Smooth muscle cell of the brain vasculature (primary cell): Measurements from ENCODE around the gene ZNF608.

Source experiments
- DNase-seq: peaks from one replicate; pipeline ENCODE4 v3.0.0-alpha.2; 2012; ENCODE audit warnings: low read depth, low spot score

Gene ZNF608, protein sequence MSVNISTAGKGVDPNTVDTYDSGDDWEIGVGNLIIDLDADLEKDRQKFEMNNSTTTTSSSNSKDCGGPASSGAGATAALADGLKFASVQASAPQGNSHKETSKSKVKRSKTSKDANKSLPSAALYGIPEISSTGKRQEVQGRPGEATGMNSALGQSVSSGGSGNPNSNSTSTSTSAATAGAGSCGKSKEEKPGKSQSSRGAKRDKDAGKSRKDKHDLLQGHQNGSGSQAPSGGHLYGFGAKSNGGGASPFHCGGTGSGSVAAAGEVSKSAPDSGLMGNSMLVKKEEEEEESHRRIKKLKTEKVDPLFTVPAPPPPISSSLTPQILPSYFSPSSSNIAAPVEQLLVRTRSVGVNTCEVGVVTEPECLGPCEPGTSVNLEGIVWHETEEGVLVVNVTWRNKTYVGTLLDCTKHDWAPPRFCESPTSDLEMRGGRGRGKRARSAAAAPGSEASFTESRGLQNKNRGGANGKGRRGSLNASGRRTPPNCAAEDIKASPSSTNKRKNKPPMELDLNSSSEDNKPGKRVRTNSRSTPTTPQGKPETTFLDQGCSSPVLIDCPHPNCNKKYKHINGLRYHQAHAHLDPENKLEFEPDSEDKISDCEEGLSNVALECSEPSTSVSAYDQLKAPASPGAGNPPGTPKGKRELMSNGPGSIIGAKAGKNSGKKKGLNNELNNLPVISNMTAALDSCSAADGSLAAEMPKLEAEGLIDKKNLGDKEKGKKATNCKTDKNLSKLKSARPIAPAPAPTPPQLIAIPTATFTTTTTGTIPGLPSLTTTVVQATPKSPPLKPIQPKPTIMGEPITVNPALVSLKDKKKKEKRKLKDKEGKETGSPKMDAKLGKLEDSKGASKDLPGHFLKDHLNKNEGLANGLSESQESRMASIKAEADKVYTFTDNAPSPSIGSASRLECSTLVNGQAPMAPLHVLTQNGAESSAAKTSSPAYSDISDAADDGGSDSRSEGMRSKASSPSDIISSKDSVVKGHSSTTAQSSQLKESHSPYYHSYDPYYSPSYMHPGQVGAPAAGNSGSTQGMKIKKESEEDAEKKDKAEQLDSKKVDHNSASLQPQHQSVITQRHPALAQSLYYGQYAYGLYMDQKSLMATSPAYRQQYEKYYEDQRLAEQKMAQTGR (N-terminal part only)

DNA sequence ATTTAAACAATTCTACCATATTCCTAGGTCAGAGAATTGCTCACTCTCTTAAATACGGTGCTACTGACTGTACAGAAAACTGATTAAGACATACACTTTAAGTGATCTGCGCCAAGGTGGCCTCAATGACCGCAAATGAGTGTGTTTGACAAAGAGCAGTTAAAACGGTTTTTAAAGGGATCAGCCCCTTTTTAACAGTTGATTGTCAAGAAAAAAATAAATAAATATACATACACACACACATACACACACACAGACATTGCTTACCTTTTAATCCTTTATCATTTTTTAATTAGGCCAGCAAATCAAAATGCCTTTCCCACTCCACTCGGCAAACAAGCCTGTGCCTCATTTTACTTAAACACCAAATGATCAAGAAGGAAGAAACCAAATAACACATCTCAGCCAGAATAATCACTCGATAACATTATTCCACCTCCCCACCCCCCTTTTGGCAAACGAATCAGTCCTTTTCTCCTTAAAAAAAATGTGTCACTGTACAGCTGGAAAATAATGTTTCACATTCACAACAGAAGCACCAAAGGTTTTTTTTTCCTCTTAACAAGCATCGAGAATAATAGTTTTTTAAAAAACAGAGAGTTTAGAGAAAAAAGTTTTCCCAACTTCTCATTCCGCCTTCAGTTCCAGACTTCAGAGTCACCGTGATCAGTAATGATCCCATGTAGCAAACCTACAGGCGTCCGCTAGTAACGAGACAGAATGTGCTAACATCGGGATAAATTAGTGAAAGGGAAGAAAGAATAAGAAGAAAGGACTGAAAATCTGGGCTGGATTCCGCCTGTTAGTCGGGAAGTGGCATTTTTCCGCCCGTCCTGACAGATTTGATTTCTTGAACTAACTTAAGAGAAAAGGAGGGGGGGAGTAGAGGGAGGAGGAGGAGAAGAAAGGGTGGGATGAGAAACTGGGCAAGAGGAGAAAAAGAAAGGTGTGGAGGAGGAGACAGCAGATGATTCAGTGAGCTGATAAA is at the start of gene ZNF608:
Gene ZNF608 (minus strand): TSS at position 712 of the 988 bp plus-strand sequence. CDS start 1,650 bp downstream, outside the sequence.
- no peak for DNase-seq

GRCh38 chr5:124795829-124796228 is 49.4 kb upstream of the ZNF608 start:
- no peak for DNase-seq

DNA sequence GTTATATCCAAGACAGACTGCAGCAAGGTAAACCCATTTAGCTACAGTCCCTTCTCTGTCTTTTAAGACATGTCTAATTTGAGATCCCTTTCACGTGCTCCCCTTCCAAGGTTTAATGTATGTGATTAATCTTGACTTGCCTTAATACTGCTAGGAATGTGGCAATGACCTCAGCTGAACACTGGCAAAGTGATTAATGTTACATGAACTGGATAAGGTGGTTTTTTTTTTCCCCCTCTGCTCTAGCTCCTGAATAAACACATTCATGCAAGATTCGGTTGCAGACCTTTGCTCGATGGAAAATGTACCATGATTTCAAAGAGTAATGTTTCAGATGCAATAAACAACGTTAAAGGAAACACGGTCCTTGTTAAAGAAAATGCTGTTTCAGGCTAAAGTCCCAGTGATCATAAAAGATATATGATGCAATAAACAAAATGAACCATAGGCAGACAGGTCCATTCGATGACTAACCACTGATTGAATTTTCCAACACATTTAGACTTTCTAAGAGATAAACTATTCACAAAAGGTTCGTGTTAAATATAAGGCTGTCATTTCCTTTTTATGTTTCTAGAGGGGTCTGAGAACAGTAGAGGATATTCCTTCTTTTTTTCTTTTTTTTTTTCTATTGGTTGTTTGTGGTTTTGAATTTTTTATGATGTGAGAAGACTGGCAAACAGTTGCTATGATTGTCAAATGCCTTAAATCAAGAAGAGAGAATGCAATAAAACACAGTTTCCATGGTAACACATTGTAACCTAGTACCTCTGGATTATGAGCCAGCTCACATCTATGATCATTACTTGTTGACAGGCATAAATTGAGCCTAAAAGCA is 44.7 kb upstream of the ZNF608 start:
- no peak for DNase-seq

GRCh38 chr5:124790301-124790894 is 44.0 kb upstream of the ZNF608 start:
- DNase-seq: no peak

GRCh38 chr5:124789104-124789605 is 42.7 kb upstream of the ZNF608 start:
- DNase-seq: no peak

GRCh38 chr5:124783794-124784193 is 37.4 kb upstream of the ZNF608 start:
- no peak for DNase-seq

DNA sequence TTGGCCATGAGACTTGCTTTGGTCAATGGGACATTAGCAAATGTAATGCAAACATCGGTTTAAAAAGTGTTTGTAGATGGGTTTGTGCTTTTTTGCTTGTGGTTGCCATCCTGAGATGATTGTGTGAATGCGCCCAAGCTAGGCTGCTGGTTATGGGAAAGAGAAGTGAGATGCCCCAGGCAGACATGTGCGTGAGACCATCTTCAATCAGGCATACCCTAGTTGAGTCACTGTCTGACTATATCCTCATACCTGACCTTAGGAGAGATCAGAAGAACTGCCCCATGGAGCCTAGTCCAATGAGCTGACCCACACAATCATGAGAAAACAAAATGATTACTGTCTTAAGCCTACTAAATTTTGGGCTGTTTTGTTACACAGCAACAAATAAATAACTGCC is 36.8 kb upstream of the ZNF608 start:
- DNase-seq: no peak

DNA sequence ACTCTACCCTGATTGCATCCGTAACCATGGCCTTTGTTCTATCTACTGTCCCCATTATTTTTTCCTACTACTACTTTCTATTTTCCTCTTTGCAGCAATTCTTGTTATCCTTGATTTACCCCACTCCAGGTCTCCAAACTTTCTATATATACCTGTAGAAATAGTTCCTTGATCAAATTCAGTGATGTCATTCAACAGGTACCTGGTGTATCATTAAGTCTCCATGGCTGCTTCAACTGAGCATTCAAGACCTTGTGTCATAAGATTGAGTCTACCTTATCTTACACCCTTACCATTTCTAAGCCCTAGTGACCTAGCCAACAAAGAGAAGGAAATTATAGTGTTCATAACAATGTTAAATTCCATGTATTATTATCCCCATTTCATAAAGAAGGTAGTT is 35.8 kb upstream of the ZNF608 start:
- DNase-seq: no peak

- no peak for DNase-seq
Observed at GRCh38 chr5:124780011-124780410, 33.6 kb upstream of the ZNF608 start.

- DNase-seq: no peak
Observed at GRCh38 chr5:124773315-124774311, 27.2 kb upstream of the ZNF608 start.

DNA sequence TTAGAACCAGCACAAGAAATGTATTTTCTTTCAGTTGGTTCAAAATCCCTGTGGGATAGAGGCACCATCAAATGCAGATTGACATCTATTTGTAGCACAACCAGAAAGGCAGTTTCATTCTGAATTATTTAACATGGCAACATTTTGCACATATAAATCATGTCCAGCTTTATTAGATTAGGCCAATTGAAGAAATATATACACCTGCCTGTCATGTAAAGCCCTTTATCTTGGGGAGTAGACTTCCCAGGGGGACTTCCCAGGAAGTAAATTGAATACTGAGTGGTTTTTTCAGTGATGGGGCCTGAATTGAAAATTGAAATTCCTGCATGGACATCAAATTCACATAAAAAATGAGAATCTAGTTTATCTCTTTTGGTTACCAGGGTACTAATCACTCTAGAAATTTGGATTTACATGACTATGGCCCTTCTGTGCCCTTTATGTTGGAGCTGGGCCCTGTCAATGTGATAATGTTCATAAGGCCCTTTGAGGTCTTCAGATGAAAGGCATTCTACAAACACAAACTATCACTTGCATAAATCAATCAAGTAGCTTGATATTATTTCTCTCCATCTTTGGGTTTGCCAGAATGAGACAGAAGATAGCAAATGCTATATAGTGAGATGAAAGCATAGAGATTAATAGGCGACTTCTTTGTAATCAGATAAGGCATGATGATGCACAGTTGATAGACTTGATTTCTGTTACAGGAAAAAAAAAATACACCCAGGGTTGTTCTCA is 26.2 kb upstream of the ZNF608 start:
- DNase-seq: no peak

DNA sequence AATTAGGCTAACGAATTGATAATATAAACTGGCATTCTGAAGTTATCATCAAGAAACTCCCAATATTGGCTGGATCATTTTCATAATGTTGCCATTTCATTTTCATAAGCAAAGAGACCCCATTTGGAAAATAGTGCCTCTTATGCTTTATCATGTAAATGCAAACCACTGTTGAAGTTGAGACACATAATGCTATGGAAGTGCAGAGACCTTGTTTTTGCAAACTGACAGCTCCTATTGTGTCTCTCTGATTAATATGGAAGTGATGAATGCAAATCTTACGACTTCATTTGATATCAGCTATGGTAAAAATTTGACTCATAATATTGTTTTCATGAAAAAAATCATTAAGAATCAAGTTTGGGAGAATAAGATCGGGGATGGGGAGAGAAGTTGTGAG is 25.3 kb upstream of the ZNF608 start:
- no peak for DNase-seq

DNA sequence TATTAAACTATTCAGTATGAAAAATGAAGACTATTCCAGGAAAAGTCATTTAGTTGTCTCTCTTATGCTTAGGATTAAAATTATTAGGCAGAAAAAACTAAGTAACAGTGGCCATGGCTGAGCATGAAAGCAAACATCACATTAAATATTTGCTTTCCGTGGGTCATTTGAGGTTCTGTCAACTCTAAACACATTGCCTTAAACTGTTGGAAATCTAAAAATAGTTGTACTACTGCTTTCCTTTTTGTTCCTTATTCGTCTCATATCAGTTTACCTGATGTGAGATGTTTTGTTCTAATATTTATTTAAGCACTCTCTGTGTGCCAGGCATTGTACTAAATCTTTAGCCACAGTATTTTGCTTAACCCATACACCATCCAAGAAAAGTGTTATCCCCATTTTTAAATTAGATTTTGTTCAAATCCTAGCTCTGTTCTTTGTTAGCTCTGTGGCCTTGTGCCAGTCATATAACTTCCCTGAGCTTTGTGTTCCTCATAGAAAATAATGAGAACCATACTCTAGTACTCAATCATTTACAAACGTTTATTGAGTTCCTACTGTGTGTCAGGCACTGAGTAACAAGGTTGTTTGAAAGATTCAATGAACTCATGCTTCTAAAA is 18.7 kb upstream of the ZNF608 start:
- DNase-seq: no peak

- no peak for DNase-seq
Observed at GRCh38 chr5:124764585-124764984, 18.1 kb upstream of the ZNF608 start.

- no peak for DNase-seq
Observed at GRCh38 chr5:124761010-124761409, 14.6 kb upstream of the ZNF608 start.

- no peak for DNase-seq
Observed at GRCh38 chr5:124760608-124761007, 14.2 kb upstream of the ZNF608 start.

DNA sequence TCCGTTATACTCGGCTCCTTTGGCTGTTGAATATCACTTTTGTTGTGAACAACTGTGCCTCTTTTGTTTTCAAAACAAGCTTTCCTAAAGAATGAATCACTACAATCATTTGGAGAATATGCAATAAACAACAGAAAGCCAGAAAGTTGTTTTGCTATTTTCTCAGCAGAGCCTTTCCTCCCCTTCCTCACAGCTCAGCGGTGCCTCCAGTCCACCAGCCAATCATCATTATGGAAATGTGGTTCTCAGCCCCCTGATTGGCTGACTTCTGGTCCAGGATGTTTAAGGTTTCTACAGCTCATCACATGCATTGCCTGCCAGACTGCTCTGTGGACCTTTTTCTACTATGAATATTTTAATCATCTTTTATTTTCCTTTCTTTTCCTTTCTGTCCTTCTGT is 9.1 kb upstream of the ZNF608 start:
- DNase-seq: no peak
